ENCODE measurements around the gene TXNRD2.

The TXNRD2 gene

GRCh38 chr22:19984201-19984753 lies 42.7 kb upstream of the TXNRD2 start:
- Histone ChIP-seq H3K36me3 (replicated peaks; ENCODE audit: low read depth, low read length) (no peaks in the 10 kb centered on the region), H2AFZ (ENCODE audit: low read depth, low read length) (no peak overlapping the region), H3K27ac (ENCODE audit: low read length) (no peak overlapping the region), H4K20me1 (ENCODE audit: insufficient read depth, low read length) (no peaks in the 10 kb centered on the region), H3K27me3 (ENCODE audit: low read depth, low read length) (no peaks in the 10 kb centered on the region), H3K9ac (ENCODE audit: low read length) (no peak overlapping the region), H3K79me2 (ENCODE audit: low read length) (no peaks in the 10 kb centered on the region), H3K4me2 (ENCODE audit: low read length) (no peak overlapping the region), H3K4me3 (ENCODE audit: low read length) (no peak overlapping the region), H3K9me3 (ENCODE audit: insufficient read depth, low read length) (no peaks in the 10 kb centered on the region), H3K4me1 (ENCODE audit: low read length) (peaks cover 3% of the 10 kb centered on the region; the same call in 1 of the 2 replicates)
- TF ChIP-seq EZH2phosphoT487 (IDR thresholded peaks at IDR 0.05; ENCODE audit: low read depth), result no peak
- TF ChIP-seq CTCF (IDR thresholded peaks at IDR 0.05; ENCODE audit: low read depth, low read length), result no peak

GRCh38 chr22:19983741-19984140 lies 42.1 kb upstream of the TXNRD2 start:
- Histone ChIP-seq H2AFZ (ENCODE audit: low read depth, low read length) (no peak overlapping the region), H3K9me3 (ENCODE audit: insufficient read depth, low read length) (no peaks in the 10 kb centered on the region), H3K4me2 (ENCODE audit: low read length) (no peak overlapping the region), H4K20me1 (ENCODE audit: insufficient read depth, low read length) (no peaks in the 10 kb centered on the region), H3K27me3 (ENCODE audit: low read depth, low read length) (no peaks in the 10 kb centered on the region), H3K36me3 (replicated peaks; ENCODE audit: low read depth, low read length) (no peaks in the 10 kb centered on the region), H3K4me3 (ENCODE audit: low read length) (no peak overlapping the region), H3K27ac (ENCODE audit: low read length) (no peak overlapping the region), H3K4me1 (ENCODE audit: low read length) (peaks cover 3% of the 10 kb centered on the region; the same call in 1 of the 2 replicates), H3K9ac (ENCODE audit: low read length) (no peak overlapping the region), H3K79me2 (ENCODE audit: low read length) (no peaks in the 10 kb centered on the region)
- TF ChIP-seq CTCF (IDR thresholded peaks at IDR 0.05; ENCODE audit: low read depth, low read length) (no peak), EZH2phosphoT487 (IDR thresholded peaks at IDR 0.05; ENCODE audit: low read depth) (no peak)

GRCh38 chr22:19982991-19983578 lies 41.5 kb upstream of the TXNRD2 start:
- Histone ChIP-seq H4K20me1 (ENCODE audit: insufficient read depth, low read length) (no peaks in the 10 kb centered on the region), H3K4me2 (ENCODE audit: low read length) (no peak overlapping the region), H3K27ac (ENCODE audit: low read length) (no peak overlapping the region), H3K79me2 (ENCODE audit: low read length) (no peaks in the 10 kb centered on the region), H3K9me3 (ENCODE audit: insufficient read depth, low read length) (no peaks in the 10 kb centered on the region), H3K4me1 (ENCODE audit: low read length) (peaks cover 3% of the 10 kb centered on the region; the same call in 1 of the 2 replicates), H2AFZ (ENCODE audit: low read depth, low read length) (no peak overlapping the region), H3K36me3 (replicated peaks; ENCODE audit: low read depth, low read length) (no peaks in the 10 kb centered on the region), H3K27me3 (ENCODE audit: low read depth, low read length) (no peaks in the 10 kb centered on the region), H3K9ac (ENCODE audit: low read length) (no peak overlapping the region), H3K4me3 (ENCODE audit: low read length) (no peak overlapping the region)
- no peak for TF ChIP-seq EZH2phosphoT487 (IDR thresholded peaks at IDR 0.05; ENCODE audit: low read depth)
- no peak for TF ChIP-seq CTCF (IDR thresholded peaks at IDR 0.05; ENCODE audit: low read depth, low read length)

GRCh38 chr22:19981961-19982920 lies 40.6 kb upstream of the TXNRD2 start:
- H3K9me3 ChIP-seq (ENCODE audit: insufficient read depth, low read length), result no peaks in the 10 kb centered on the region
- H3K4me3 ChIP-seq (ENCODE audit: low read length), result no peak overlapping the region
- no peaks in the 10 kb centered on the region for H4K20me1 ChIP-seq (ENCODE audit: insufficient read depth, low read length)
- H3K27me3 ChIP-seq (ENCODE audit: low read depth, low read length), result no peaks in the 10 kb centered on the region
- no peak overlapping the region for H2AFZ ChIP-seq (ENCODE audit: low read depth, low read length)
- no peak overlapping the region for H3K27ac ChIP-seq (ENCODE audit: low read length)
- H3K79me2 ChIP-seq (ENCODE audit: low read length), result no peaks in the 10 kb centered on the region
- H3K9ac ChIP-seq (ENCODE audit: low read length), result no peak overlapping the region
- H3K36me3 ChIP-seq (replicated peaks; ENCODE audit: low read depth, low read length), result no peaks in the 10 kb centered on the region
- no peak overlapping the region for H3K4me2 ChIP-seq (ENCODE audit: low read length)
- TF ChIP-seq CTCF (IDR thresholded peaks at IDR 0.05; ENCODE audit: low read depth, low read length) (no peak), EZH2phosphoT487 (IDR thresholded peaks at IDR 0.05; ENCODE audit: low read depth) (no peak)
- H3K4me1 ChIP-seq (ENCODE audit: low read length), result peaks cover 3% of the 10 kb centered on the region; the same call in 1 of the 2 replicates
